Naive thymus-derived CD4-positive, alpha-beta T cell (primary cell): ENCODE measurements around the gene WNK4. TPM values are rescaled to one million over a fixed set of nuclear protein-coding genes. Genes with fewer than 3 reads are reported as not detected.
A peak's percentile ranks its signal among the peaks of the same experiment; 100 is the strongest.

Source experiments
- ATAC-seq: fragments of 150-1000 bp; cut with Tn5 transposase; 2 replicates; pipeline ENCODE4 v1.10.0; 2021; ENCODE audit warnings: mild to moderate bottlenecking, moderate library complexity
- CTCF ChIA-PET: fragments of 350-600 bp; sonication (Branson Sonifier 250); formaldehyde crosslinking; loops from one replicate; lab custom pipeline; 2021; ENCODE audit warnings: antibody characterized with exemption; lab: Charles Lee
- POLR2A ChIA-PET: fragments of 350-600 bp; sonication (Branson Sonifier 250); formaldehyde crosslinking; loops from one replicate; lab custom pipeline; 2021; ENCODE audit warnings: antibody characterized with exemption, inconsistent platforms; lab: Charles Lee
- DNase-seq, 9 donors: peaks; one replicate each; pipeline versions ENCODE4 v3.0.0 to v3.0.0-alpha.2; 2020 to 2022; ENCODE audit warnings: mixed read lengths in 1 of 9
- H3K27ac ChIP-seq: one replicate; pipeline ENCODE4 v1.7.0; 2013; ENCODE audit warnings: mild to moderate bottlenecking, low read depth, low read length, moderate library complexity
- H3K27me3 ChIP-seq, 2 donors: one replicate each; pipeline ENCODE4 v1.7.0; 2013; ENCODE audit warnings: low read length in 2 of 2, mild to moderate bottlenecking in 2 of 2, moderate library complexity in 2 of 2; ENCODE audit not compliant: control insufficient read depth in 2 of 2, insufficient read depth in 2 of 2
- H3K36me3 ChIP-seq, 3 experiments: 1 replicate in 2 of 3; 2 replicates in 1 of 3; pipeline ENCODE4 v1.7.0; 2013; ENCODE audit warnings: low read length in 3 of 3, mild to moderate bottlenecking in 3 of 3, moderate library complexity in 1 of 3; ENCODE audit not compliant: insufficient read depth in 3 of 3, control insufficient read depth in 2 of 3
- H3K4me1 ChIP-seq, 2 donors: one replicate each; pipeline ENCODE4 v1.7.0; 2013; ENCODE audit warnings: low read length in 2 of 2, mild to moderate bottlenecking in 2 of 2, moderate library complexity in 1 of 2; ENCODE audit not compliant: control insufficient read depth in 2 of 2, insufficient read depth in 2 of 2
- H3K4me3 ChIP-seq: 2 replicates; pipeline ENCODE4 v1.7.0; 2013; ENCODE audit warnings: mild to moderate bottlenecking, low read length
- H3K9me3 ChIP-seq, 3 experiments: 1 replicate in 2 of 3; 2 replicates in 1 of 3; pipeline ENCODE4 v1.7.0; 2013; ENCODE audit warnings: low read length in 3 of 3; ENCODE audit not compliant: control insufficient read depth in 2 of 3
- H3K27ac Mint-ChIP-seq, 9 donors: one replicate each; pipeline ENCODE4 v1.8.0; 2020 to 2022; ENCODE audit warnings: mixed read lengths in 9 of 9, mild to moderate bottlenecking in 8 of 9, moderate library complexity in 5 of 9, inconsistent platforms in 2 of 9
- H3K27me3 Mint-ChIP-seq, 5 donors: one replicate each; pipeline ENCODE4 v1.8.0; 2021 to 2022; ENCODE audit warnings: mixed read lengths in 5 of 5, mild to moderate bottlenecking in 1 of 5
- H3K36me3 Mint-ChIP-seq, 5 donors: one replicate each; pipeline ENCODE4 v1.8.0; 2020 to 2022; ENCODE audit warnings: mixed read lengths in 5 of 5, mild to moderate bottlenecking in 3 of 5, inconsistent platforms in 1 of 5
- H3K4me1 Mint-ChIP-seq, 7 donors: one replicate each; pipeline ENCODE4 v1.8.0; 2020 to 2022; ENCODE audit warnings: mixed read lengths in 7 of 7, mild to moderate bottlenecking in 3 of 7, inconsistent platforms in 1 of 7
- H3K4me3 Mint-ChIP-seq, 10 donors: one replicate each; pipeline ENCODE4 v1.8.0; 2020 to 2022; ENCODE audit warnings: mild to moderate bottlenecking in 10 of 10, mixed read lengths in 10 of 10, moderate library complexity in 6 of 10, inconsistent platforms in 2 of 10
- H3K9me3 Mint-ChIP-seq, 11 donors: one replicate each; pipeline ENCODE4 v1.8.0; 2020 to 2022; ENCODE audit warnings: mixed read lengths in 11 of 11, mild to moderate bottlenecking in 4 of 11, inconsistent platforms in 1 of 11, moderate library complexity in 1 of 11
- intact Hi-C, 2 donors: fragments of 100-400 bp; cut with micrococcal nuclease; formaldehyde crosslinking; loops; one replicate each; pipeline ENCODE4 v1.15.1; 2023
- polyA plus RNA-seq, 2 donors: library from polyadenylated mRNA; unstranded; fragments of 300-500 nt; fragmentation: Illumina TruSeq; gene quantifications; one replicate each; pipeline ENCODE4 v1.2.3, GENCODE V29; 2021
- total RNA-seq, 6 experiments: library from RNA in 5 of 6; stranded (reverse) in 5 of 6; gene quantifications; 1 replicate in 5 of 6; 2 replicates in 1 of 6; pipeline ENCODE4 v1.2.3 and lab custom pipeline; 2021 to 2026

The WNK4 gene
- total and polyA plus RNA-seq, 7 experiments from 2014 or later: 0.10 to 0.51 (median 0.24) TPM; not detected in 2

DNA sequence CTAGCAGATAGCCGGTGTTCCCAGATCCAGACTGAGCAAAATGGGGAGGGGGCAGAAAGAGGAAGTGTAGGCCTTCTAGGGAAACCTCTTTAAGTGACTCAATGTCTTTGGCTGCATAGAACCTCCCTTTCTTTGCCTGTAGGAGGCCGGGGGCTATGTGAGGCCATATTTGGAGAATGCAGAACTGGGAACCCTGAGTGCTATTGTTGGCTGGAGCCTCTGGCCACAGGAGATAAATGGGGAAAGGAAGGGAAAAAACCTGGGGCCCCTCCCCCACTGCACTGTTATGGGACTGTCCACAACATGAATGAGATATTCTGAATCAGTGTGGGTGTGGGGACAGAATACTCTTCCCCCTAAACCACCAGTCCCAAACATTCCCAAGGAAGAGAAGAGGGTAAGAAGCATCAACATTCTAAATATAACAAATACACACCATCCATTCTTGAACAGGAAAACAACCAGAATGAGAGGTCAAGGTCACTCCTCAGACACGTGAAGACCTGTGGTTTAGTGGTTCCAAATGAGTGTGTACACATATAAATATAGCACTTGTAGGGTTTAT is 4.8 kb upstream of the WNK4 start:
- H3K27me3 Mint-ChIP-seq: peaks cover 0 to 8% (median 0%) of the 10 kb centered on the region in 5 donors
- H3K36me3 Mint-ChIP-seq: peaks cover 10 to 44% (median 21%) of the 10 kb centered on the region in 5 donors
- H3K4me1 ChIP-seq: peaks cover 8% of the 10 kb centered on the region in 2 donors
- POLR2A ChIA-PET: interaction anchor here (0.8 kb wide), 2 partner anchors 12 to 730 kb away, joined by 3 read pairs; no protein-coding TSS in a partner anchor
- no peaks in the 10 kb centered on the region for H3K27me3 ChIP-seq
- CTCF ChIA-PET: no interaction called here
- H3K4me1 Mint-ChIP-seq: peaks cover 20 to 39% (median 34%) of the 10 kb centered on the region in 7 donors
- peaks cover 0 to 50% (median 3%) of the 10 kb centered on the region in 3 experiments for H3K36me3 ChIP-seq
- peaks cover 0 to 5% (median 0%) of the 10 kb centered on the region in 11 donors for H3K9me3 Mint-ChIP-seq
- H3K4me3 ChIP-seq: no peak overlapping the region
- no peak for DNase-seq
- H3K9me3 ChIP-seq: no peaks in the 10 kb centered on the region
- intact Hi-C loops: no loop called here
- H3K4me3 Mint-ChIP-seq: peak overlapping the region in 3 of 10 donors; percentile 67 to 98 (median 98)
- no peak overlapping the region for H3K27ac ChIP-seq
- no peak overlapping the region for H3K27ac Mint-ChIP-seq
- ATAC-seq: no peak

DNA sequence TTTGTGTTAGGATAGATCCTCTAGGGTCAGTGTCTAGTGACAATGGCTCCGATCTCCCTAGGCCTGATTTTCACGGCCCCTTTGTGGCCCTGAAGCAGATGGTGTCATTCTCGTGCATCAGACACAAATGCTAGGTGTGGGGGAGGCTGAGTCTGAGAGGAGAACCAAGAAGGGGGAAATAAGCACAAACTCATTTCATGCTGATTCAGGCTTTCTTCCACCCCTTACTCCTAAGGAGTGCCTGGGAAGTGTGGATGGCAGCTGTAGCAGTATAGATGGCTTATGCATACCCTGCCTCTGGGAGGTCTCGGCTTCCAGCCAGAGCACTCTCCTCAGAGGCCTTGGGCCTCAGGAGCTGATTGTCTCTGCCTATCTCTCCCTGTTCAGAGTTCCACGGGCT is 1.8 kb upstream of the WNK4 start:
- intact Hi-C loops: no loop called here
- Mint-ChIP-seq H3K4me3 (no peak overlapping the region), H3K9me3 (peaks cover 0 to 3% (median 0%) of the 10 kb centered on the region in 11 donors), H3K27me3 (peaks cover 19 to 35% (median 23%) of the 10 kb centered on the region in 5 donors), H3K4me1 (peaks cover 22 to 39% (median 31%) of the 10 kb centered on the region in 7 donors), H3K27ac (no peak overlapping the region), H3K36me3 (peaks cover 10 to 44% (median 21%) of the 10 kb centered on the region in 5 donors)
- no peak for DNase-seq
- Histone ChIP-seq H3K36me3 (peaks cover 0 to 46% (median 3%) of the 10 kb centered on the region in 3 experiments), H3K27ac (no peak overlapping the region), H3K4me1 (peaks cover 8% of the 10 kb centered on the region in 2 donors), H3K4me3 (no peak overlapping the region), H3K27me3 (peaks cover 0 to 20% of the 10 kb centered on the region in 2 donors), H3K9me3 (no peaks in the 10 kb centered on the region)
- POLR2A ChIA-PET: no interaction called here
- CTCF ChIA-PET: no interaction called here
- ATAC-seq: no peak

DNA sequence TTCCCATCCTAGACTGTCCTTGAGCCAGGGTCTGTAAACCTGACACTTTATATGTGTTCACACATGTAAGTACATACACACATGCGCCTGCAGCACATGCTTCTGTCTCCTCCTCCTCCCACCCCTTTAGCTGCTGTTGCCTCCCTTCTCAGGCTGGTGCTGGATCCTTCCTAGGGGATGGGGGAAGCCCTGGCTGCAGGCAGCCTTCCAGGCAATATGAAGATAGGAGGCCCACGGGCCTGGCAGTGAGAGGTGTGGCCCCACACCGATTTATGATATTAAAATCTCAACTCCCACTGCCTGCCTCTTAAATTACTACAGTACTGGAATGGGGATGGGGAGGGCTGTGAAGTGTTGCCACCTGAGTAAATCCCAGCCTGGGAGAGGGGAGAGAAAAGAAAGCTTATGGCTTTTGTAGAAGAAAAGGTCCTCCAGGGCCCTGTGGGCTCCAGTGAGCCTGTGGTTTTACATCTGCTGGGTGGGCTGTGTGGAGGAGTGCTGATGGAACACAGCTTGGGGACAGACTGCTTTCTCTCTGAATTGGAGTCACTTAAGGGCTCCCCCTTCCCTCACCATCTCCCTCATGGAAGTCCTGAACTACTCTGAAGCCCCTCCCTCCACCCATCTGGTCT is 990 bp upstream of the WNK4 start:
- H3K4me3 ChIP-seq: no peak overlapping the region
- Mint-ChIP-seq H3K9me3 (peaks cover 0 to 3% (median 0%) of the 10 kb centered on the region in 11 donors), H3K4me1 (peaks cover 18 to 37% (median 26%) of the 10 kb centered on the region in 7 donors), H3K4me3 (peak overlapping the region in 4 of 10 donors; percentile 2 to 58 (median 41)), H3K27me3 (peaks cover 28 to 43% (median 30%) of the 10 kb centered on the region in 5 donors), H3K36me3 (peaks cover 10 to 44% (median 18%) of the 10 kb centered on the region in 5 donors), H3K27ac (peak overlapping the region in 1 of 9 donors; percentile 18)
- peaks cover under 1 to 5% of the 10 kb centered on the region in 2 donors for H3K4me1 ChIP-seq
- ChIA-PET CTCF (no interaction called here), POLR2A (no interaction called here)
- H3K36me3 ChIP-seq: peaks cover 0 to 45% (median 3%) of the 10 kb centered on the region in 3 experiments
- H3K27ac ChIP-seq: no peak overlapping the region
- peaks cover 0 to 24% of the 10 kb centered on the region in 2 donors for H3K27me3 ChIP-seq
- no peaks in the 10 kb centered on the region for H3K9me3 ChIP-seq
- no peak for DNase-seq
- no peak for ATAC-seq
- intact Hi-C loops: no loop called here

DNA sequence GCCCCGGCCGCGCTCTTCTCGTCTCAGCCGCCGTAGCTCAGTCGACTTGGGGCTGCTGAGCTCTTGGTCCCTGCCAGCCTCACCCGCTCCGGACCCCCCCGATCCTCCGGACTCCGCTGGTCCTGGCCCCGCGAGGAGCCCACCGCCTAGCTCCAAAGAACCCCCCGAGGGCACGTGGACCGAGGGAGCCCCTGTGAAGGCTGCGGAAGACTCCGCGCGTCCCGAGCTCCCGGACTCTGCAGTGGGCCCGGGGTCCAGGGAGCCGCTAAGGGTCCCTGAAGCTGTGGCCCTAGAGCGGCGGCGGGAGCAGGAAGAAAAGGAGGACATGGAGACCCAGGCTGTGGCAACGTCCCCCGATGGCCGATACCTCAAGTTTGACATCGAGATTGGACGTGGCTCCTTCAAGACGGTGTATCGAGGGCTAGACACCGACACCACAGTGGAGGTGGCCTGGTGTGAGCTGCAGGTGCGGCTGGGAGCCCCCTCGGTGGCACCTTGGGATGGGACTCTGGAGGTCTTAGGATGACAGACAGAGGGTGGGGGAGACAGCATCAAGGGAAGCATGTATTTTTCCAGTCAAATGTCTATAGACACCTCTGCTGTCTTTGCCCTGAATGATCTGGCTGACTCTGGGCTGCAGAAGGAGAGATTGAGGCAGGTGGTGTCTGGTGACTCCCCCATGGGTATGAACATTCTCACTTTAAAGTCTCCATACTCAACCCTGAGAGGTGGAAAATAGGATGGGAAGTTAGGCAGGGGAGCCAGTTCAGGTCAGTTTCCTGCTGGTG is 635 bp downstream of the WNK4 start:
- no peak overlapping the region for H3K4me3 ChIP-seq
- intact Hi-C loops: no loop called here
- Mint-ChIP-seq H3K36me3 (peaks cover 10 to 33% (median 16%) of the 10 kb centered on the region in 5 donors), H3K27me3 (peaks cover 43 to 59% (median 46%) of the 10 kb centered on the region in 5 donors), H3K9me3 (peaks cover 0 to 5% (median 0%) of the 10 kb centered on the region in 11 donors), H3K4me3 (peak overlapping the region in 5 of 10 donors; percentile 21 to 52 (median 38)), H3K4me1 (peaks cover 16 to 43% (median 31%) of the 10 kb centered on the region in 7 donors), H3K27ac (no peak overlapping the region)
- peaks cover 0 to 34% (median 3%) of the 10 kb centered on the region in 3 experiments for H3K36me3 ChIP-seq
- H3K4me1 ChIP-seq: peaks cover 6 to 16% of the 10 kb centered on the region in 2 donors
- no peaks in the 10 kb centered on the region for H3K9me3 ChIP-seq
- ChIA-PET CTCF (interaction anchor here (0.6 kb wide), 1 partner anchor 11 kb away, joined by 3 read pairs; no protein-coding TSS in a partner anchor), POLR2A (interaction anchor here (0.9 to 1.4 kb wide), 2 partner anchors 9 to 10 kb away, joined by 3 to 5 read pairs; no protein-coding TSS in a partner anchor)
- no peak overlapping the region for H3K27ac ChIP-seq
- DNase-seq (no peak), ATAC-seq (no peak)
- H3K27me3 ChIP-seq: peaks cover 0 to 28% of the 10 kb centered on the region in 2 donors

DNA sequence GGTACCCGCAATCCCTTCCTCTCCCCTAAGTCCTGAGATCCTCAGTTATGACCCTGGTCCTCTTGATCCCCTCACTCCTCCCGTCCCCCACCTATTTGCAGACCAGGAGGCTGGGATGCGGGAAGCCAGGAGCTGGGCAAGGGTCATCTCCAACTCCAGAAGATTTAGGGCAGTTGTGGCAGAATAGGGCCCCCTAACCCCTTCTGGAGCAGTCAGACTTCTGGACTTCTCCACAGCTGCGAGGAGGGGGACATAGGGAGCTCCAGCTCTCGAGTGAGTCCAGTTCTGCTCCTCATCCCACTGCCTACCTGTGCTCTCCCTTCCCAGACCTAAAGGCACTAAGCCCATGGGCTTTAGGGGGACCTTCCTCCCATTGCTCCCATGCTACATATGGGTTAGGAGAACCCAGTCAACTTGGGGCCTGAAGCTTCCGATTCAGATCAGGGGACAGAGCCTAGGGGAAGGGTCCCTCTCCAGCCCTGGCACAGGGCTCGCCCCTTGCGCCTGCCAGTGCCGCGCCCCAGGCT is 1.3 kb downstream of the WNK4 start:
- peaks cover 0 to 28% of the 10 kb centered on the region in 2 donors for H3K27me3 ChIP-seq
- Mint-ChIP-seq H3K27me3 (peaks cover 45 to 66% (median 53%) of the 10 kb centered on the region in 5 donors), H3K27ac (no peak overlapping the region), H3K4me3 (peak overlapping the region in 3 of 10 donors; percentile 21 to 38 (median 25)), H3K4me1 (peaks cover 16 to 43% (median 31%) of the 10 kb centered on the region in 7 donors), H3K36me3 (peaks cover 10 to 27% (median 16%) of the 10 kb centered on the region in 5 donors), H3K9me3 (peaks cover 0 to 5% (median 0%) of the 10 kb centered on the region in 11 donors)
- ChIA-PET POLR2A (interaction anchor here (1.4 kb wide), 1 partner anchor 10 kb away, joined by 5 read pairs; no protein-coding TSS in a partner anchor), CTCF (no interaction called here)
- peaks cover 0 to 28% (median 3%) of the 10 kb centered on the region in 3 experiments for H3K36me3 ChIP-seq
- H3K27ac ChIP-seq: no peak overlapping the region
- ATAC-seq (no peak), DNase-seq (no peak)
- peaks cover 6 to 16% of the 10 kb centered on the region in 2 donors for H3K4me1 ChIP-seq
- H3K9me3 ChIP-seq: no peaks in the 10 kb centered on the region
- intact Hi-C loops: no loop called here
- no peak overlapping the region for H3K4me3 ChIP-seq
